PC-9 (cell line): ENCODE data around the gene MCUB.
A peak's percentile ranks its signal among the peaks of the same experiment; 100 is the strongest.

Experiments used
- CTCF ChIP-seq: fragments of 200-600 bp; sonication (generic); conservative IDR thresholded peaks from 2 replicates; pipeline ENCODE4 v1.6.1; 2017; ENCODE audit warnings: mixed run types, antibody characterized with exemption, mild to moderate bottlenecking, moderate library complexity
- EZH2 ChIP-seq: fragments of 200-600 bp; sonication (generic); IDR thresholded peaks from 2 replicates; pipeline ENCODE4 v1.8.0; 2017; ENCODE audit warnings: antibody characterized with exemption, low read depth

- TF ChIP-seq CTCF (peak; percentile 63), EZH2 (no peak)
These were observed 143.1 kb downstream of the MCUB start, which contains the start of gene CASP6 for GRCh38 chr4:109702950-109703663.
